HG03342 (cell line): ENCODE measurements around the gene C22orf39.

ENCODE experiments used
- ATAC-seq: cut with Tn5 transposase; IDR thresholded peaks from one replicate; pipeline ENCODE4 v1.9.1; 2021; ENCODE audit warnings: mild to moderate bottlenecking, moderate library complexity; ENCODE audit not compliant: unreplicated experiment

Gene C22orf39, protein sequence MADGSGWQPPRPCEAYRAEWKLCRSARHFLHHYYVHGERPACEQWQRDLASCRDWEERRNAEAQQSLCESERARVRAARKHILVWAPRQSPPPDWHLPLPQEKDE

DNA sequence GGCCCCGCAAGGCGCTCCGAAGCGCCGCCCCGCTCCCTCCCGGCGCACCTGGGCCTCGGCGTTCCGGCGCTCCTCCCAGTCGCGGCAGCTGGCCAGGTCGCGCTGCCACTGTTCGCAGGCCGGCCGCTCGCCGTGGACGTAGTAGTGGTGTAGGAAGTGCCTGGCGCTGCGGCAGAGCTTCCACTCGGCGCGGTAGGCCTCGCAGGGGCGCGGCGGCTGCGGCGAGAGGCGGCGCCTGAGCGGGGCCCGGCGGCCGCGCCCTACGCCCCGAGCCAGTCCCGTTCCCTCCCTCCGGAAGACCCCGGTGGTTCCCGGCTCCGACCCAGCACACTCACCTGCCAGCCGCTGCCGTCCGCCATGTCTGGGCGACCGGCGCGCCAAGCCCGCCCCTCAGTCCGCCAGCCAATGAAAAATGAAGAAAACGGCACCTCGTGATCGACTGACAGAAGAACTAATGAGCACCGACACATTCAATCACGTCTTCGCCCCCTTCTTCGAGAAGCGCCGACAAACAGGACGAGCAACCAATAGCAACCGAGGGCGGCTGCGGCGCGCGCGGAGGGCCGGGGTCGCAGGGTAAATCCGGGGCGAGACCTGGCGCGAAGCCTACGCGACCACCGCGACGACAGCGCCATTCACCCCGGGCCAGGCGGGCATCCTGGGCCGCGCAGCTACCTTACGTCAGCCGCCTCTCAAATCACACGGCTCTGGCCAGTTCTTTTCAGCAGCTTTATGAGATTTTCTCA, at the start of gene C22orf39:
C22orf39 (minus strand) TSS at position 382 of the 746 bp plus-strand sequence; CDS start at position 359, 23 bp downstream.
- ATAC-seq, result peak; percentile 74

DNA sequence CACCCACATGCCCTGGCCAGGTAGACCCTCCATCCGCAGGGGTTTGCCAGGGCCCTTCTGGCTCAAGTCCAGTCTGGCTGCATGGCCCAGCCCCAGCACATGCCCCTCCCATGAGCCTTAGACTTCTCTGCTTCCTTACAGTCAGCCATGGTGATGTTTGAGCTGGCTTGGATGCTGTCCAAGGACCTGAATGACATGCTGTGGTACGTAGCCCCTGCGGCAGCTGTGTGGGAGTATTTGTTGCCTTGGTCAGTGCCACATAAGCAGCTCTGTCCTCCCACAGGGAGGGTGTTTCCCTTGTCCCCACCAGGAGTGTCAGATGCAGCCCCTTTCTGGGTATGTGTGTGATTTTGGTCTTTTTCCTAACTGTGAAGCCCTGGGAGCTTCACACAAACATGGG, 49.7 kb upstream of the C22orf39 start:
- no peak for ATAC-seq

DNA sequence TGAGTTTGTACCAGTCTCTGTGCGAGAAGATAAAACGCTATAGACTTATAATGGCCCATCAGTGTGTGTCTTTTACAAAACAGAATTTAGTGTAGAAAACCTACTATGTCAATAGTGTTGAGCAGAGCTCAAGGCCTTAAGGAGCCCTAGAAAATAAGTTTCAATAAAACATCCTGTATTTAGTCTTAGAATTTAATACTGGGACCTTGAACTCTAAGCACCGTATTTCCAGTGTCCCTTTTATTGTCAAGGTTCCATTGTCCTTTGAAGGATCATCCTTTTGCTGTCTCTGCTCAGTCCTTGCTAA, 48.8 kb upstream of the C22orf39 start:
- no peak for ATAC-seq

DNA sequence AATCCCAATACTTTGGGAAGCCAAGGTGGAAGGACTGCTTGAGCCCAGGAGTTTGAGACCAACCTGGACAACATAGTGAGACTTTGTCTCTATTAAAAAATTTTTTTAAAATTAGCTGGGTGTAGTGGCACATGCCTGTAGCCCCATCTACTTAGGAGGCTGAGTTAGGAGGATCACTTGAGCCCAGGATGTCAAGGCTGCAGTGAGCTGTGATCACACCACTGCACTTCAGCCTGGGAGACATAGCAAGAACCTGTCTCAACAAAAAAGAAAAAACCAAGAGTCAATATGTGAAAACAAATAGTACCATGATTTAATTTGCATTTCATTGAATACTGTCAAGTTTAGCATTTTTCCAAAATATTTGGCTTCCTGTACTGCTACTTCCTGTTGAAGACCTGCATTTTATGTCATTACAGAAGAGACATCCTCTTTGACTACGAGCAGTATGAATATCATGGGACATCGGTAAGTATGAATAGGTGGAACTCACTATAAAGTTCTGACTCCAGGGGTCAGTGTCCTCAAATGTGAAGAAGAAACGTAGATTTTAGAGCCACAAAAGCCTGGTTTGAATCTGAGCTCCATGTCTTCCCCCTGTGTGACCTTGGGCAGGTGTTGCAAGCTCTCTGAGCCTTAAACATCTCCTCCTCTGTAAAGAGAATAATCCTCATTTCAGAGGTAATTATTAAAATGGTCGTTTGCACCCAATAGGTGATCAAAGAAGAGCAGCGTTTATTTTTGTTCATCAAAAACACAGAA, 48.2 kb upstream of the C22orf39 start:
- no peak for ATAC-seq

DNA sequence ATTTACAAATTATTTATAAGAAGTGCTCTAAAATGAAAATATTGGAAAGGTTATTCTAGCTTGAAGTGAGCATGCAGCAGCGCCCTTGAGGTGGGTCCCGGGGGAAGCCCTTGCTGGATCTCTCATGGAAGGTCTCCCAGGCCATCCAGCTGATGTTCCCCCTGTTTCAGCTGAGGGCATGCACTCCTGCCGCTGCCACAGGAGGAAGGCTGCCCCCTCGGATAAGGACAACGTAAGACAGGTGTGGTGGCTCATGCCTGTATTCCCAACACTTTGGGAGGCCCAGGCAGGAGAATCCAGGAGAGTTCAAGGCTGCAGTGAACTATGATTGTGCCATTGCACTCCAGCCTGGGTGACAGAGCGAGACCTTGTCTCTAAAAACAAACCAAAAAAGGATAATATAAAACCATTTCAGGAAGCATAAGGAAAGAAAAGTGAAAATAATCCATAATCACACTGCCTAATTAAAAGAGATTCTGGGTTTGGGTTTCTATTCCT, 47.2 kb upstream of the C22orf39 start:
- no peak for ATAC-seq

DNA sequence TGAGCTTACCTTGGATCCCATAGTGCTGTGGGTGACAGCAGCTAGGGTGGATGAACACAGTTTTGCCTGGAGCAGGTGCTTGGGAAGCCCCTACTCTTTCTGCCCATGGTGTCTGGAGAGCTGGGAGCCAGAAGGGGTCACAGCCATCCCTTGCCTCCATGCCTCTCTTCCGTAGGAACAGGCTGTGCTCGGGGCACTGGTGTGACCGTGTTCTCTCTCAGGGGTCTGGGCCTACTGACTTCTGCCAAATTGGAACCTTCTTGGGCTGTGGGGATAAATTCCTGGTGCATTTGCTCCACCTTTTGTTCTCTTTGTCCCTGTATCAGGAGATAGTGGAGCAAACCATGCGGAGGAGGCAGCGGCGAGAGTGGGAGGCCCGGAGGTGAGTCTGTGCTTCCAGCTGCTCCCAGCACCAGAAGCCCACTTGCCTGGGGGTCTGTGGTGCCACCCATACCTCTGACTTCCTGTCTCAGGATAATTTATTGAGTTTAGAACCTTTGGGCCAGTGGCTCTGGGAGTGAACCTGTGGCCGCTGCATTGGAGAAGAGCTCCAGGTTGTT, 46.6 kb upstream of the C22orf39 start:
- no peak for ATAC-seq

DNA sequence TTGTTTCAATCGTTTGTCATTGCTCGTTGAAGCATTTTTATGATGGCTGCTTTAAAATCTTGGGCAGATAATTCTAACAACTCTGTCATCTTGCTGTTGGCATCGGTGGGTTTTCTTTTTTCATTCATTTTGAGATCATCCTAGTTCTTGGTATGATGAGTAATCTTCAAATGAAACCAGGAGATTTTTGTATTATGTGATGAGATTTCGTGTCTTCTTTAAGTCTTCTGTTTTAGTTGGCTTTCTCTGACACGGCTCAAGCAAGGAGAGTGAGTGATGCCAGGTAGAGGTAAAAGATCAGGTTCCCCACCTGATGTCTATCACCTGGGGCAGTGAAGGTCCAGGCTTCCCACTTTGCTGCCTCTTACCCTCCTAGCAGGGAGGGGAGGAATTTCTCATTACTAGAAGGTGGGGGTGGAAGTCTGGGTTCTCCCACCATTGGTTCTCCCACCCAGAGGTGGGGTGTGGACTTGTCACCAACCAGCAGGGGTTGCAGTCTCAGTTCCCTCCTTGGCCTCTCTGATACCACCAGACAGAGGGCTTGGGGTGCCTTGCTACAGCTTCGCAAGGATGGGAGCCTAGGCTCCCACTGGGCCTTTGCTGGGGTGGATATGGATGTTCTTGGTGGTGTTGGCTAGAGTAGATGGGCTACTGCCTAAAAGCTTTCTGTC, 45.1 kb upstream of the C22orf39 start:
- no peak for ATAC-seq

DNA sequence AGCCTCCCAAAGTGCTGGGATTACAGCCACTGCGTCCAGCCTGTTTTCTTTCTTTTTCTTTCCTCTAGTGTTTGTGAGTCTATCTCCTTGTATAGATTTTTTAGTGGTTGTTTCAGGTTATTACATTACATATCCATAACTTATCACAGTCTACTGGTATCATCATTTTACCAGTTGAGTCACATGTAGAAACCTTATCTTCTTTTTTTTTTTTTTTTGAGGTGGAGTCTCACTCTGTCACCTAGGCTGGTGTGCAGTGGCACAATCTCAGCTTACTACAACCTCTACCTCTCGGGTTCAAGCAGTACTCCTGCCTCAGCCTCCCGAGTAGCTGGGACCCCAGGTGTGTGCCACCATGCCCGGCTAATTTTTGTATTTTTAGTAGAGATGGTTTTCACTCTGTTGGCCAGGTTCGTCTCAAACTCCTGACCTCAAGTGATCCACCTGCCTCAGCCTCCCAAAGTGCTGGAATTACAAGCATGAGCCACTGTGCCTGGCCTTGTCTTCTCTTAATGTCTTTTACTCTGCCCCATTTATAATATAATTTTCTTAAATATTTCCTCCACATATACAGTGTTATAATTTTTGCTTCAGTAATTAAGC, 43.2 kb upstream of the C22orf39 start:
- no peak for ATAC-seq

DNA sequence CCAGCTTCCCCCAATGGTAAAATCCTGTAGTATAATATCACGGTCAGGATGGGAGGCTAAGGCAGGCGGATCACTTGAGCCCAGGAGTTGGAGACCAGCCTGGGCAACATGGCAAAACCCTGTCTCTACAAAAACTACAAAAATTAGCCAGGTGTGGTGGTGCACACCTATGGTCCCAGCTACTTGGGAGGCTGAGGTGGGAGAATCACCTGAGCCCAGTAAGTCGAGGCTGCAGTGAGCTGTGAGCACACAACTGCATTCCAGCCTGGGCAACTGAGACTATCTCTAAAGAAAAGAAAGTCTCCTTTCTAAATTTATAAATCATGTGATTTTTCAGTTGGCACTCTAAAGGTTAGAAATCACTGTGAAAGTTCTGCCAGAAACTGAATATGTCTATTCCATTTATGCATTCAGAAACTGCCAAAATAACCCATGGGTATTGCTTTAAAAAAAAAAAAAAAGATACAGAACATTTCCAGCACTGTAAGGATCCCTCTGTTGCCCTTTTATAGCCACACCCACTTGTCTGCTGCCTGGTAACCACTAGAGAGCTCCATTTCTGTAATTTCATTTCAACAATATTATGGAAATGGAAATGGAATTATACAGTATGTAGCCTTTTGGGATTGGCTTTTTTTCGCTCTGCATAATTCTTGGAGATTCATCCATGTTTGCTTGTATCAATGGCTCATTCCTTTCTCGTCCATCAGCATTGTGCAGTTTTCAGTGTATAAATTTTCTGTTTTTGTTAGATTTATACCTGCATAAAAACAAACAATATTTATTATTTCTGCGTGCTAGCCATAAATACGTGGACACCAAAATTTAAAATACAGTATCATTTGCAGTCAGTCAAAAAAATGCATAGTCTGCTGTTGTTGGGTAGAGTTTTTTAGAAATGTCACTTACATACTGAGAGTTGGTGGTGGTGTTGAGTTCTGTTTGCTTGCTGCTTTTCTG, 41.7 kb upstream of the C22orf39 start:
- no peak for ATAC-seq

DNA sequence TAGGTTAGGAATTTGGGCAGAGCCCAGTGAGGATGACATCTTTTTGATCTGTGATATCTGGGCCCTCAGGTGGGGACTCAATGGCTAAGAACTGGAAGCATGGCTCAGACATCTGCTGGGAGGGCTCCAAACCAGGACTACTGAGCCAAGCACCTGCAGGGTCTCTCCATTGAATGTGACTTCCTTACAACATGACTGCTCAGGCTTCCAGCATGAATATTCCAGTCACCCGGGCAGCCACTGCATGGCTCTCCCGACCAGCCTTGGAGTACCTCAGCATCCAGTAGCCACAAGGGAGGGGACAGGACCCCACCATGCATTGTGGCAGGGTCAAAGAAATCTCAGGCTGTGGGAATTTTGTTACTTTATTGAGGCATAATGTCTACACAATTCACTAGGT, 40.8 kb upstream of the C22orf39 start:
- ATAC-seq, result no peak

DNA sequence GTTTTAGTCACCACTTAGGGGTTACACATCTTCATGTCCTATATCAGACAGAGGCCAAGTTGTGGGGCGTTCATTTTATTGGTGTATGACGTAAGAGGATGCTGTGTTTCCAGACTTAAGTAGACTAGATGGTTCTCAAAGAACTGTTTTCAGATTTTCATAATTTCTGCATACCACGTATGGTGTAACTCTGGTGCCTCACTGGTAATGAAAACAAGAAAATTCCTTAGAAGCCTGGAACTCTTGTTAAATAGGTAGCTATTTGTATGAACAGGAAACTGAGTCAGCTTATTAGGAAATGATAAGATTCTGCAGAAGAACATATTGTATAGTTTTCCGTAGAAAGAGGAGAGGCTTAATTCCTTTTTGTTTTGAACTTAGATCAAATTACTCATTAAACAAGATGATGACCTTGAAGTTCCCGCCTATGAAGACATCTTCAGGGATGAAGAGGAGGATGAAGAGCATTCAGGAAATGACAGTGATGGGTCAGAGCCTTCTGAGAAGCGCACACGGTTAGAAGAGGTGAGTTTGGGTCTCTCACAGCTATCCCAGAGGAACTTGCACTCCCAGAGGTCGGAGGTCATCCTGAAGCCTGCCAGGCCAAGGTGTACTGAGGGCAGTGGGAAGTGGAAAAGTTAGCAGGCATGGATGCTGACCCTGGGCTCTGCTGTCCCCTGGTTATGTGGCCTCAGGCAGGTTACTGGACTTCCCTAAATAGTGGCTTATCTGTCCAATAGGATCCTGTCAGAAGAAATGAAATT, 36.2 kb upstream of the C22orf39 start:
- ATAC-seq, result no peak

DNA sequence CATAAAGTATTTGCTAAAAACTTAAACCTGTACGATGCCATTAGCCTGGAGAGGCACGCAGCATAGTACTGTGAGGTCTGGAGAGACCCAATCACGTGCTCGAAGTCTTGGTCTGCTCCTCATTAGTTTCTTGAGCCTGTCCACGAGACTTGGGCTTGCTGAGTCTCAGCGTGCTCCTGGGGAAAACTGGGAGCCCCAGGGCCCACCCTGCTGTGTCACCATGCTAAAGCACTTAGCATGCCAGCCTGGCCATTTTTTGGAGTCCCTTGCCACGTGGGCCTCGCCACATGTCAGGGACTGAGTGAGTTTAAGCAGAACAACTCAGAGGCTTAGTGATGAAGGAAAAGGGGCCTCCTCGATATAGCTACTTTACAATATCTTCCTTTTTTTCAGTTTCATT, 34.8 kb upstream of the C22orf39 start:
- ATAC-seq, result no peak

DNA sequence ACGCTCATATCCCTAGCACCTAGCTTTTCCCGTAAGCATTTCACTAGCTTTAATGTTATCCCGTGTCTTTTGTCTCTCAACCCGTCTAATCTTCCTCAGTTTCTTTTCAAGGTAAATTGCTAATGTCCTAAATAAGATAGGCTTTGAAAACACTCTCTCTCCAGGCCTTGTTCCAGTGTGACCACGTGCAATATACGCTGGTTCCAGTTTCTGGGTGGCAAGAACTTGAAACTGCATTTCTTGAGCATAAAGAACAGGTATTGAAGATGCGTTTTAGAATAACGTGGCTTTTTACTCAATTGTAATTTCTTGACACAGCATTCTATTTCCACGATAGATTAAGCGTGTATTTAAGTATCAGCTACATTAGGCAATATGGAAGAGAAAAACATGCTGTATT, 33.3 kb upstream of the C22orf39 start:
- ATAC-seq, result no peak

DNA sequence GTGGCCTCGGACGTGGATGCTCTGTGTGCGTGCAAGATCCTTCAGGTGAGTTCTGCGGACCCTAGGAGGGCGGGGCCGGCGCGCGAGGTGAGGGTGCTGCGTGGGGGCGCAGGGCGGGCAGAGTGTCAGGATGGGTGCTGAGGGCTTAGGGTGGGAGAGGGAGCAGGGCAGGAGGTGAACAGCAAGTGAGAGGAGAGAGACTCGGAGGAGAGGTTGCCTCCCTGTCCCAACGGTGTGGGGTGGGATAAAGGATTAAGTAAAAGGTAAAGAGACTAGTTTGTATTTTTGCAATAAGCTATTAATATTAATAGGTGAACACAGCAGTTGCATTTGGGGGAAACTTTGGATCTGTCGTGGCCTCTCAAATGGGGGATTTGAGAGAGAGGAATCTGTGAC, 32.7 kb upstream of the C22orf39 start:
- ATAC-seq, result no peak

DNA sequence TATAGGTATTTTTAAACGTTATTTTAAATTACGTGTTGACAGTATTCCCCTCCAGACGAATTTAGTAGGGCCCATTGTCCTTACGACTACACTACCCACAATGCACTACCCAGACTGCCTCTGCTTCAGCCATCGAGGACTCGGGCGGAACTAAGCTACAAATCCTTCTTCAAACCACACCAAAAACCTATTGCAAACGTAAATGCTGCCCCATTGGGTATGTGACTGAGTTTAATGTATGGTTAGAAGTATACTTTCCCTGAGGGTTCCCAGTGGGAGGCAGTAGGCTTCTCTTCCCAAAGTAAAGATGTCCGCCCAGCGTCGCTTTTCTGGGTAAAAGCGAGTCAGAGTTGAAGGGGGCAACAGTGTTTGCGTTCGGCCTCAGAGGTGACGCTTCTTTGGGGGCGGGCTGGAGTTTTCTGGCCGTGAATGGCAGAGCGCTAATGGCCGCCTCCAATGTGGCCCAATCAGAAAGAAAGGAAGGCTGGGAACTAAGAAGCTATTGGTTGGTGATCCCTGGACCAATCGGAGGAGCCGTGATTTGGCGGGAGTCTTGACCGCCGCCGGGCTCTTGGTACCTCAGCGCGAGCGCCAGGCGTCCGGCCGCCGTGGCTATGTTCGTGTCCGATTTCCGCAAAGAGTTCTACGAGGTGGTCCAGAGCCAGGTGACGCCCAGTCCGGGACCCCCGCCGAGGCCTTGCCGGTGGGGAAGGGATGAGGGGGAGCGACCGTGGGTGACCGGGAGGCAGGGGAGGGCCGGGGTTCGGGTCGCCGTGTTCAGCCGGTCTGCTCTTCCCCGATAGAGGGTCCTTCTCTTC, 32.1 kb upstream of the C22orf39 start, which contains the start of gene CDC45:
CDC45 (plus strand) TSS at position 566 of the 818 bp plus-strand sequence; CDS start at position 615, 49 bp downstream.
- peak; percentile 79 for ATAC-seq

DNA sequence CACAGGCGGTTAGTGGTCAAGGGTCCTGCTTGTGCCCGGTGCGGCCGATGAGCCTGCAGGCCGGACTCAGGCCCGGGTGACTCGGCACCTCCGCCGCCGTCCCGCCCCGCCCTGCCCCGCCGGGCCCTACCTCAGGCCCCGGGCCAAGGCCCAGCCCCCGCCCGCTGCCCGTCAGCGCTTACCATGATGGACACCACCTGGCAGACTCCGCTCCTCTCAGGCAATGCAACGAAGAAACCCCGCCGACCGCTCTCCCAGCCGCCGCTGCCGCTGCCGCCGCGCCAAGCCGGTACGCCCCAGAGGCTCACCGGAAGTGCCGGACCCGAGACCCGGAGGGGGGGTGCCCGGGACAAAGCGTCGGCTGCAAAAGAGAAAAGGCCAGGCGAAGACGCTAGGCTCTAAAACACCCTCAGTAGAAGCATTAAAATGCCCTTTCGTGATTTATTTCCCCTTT, 31.4 kb upstream of the C22orf39 start, which contains the start of gene UFD1:
UFD1 (minus strand) TSS at position 293 of the 454 bp plus-strand sequence; CDS start at position 185, 108 bp downstream.
- ATAC-seq, result peak; percentile 43

DNA sequence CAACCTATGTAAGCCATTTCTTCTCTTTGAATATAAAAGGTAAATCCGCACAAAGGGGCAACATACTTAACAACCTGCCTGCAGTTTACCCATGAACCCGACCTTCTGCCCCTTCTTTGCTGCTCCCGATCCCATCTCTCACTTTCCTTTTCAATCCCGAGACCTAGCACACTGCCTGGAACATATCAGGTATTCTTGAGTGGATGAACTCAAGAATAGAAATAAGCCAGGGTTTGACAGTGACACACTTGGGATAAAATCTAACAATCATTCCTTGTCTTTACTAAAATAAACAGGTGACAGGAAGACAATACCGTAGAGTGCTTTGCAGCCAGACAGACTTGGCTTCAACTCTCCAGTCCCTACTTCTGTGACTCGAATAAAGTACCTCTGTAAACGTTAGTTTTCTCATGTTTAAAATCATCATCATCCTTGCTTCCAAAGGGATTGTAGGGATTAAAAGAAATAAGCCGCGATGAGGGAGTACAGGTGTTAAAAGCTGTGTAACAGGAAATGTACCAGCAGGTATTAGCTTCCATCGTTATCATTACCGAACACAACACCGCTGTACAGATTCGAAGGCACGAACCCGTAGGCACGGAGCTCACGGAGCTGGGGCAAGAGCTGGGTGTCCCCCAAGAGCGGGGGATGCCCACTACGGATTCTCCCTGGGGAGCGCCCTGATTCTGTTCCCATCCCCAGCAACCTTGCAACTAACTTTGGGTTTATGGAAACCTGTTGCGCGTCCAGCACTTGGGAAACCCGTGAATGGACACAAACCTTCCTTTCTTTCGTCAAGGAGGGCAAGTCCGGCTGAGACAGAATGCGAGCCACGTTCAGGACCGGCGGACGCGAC, 30.8 kb upstream of the C22orf39 start:
- no peak for ATAC-seq
